Measurements from ENCODE around the gene CEBPG. TPM values are rescaled to one million over a fixed set of nuclear protein-coding genes. Genes with fewer than 3 reads are reported as not detected.
A peak's percentile ranks its signal among the peaks of the same experiment; 100 is the strongest.

CEBPG gene
- total and polyA plus RNA-seq, 9 of the 15 experiments (the other 6 are each of a cell fraction or from before 2014, with no cell fraction given), result 9.5 to 34.9 (median 30.9) TPM

- TF ChIP-seq IFI16 (CRISPR knock-in tag; IDR thresholded peaks at IDR 0.05) (no peak), STAT5A (IDR thresholded peaks at IDR 0.05; ENCODE audit: borderline replicate concordance, low read length) (no peak), THAP7 (CRISPR knock-in tag; IDR thresholded peaks at IDR 0.05) (0 out of 2 replicates have a peak, but pooled peaks have one; percentile 42), MIER1 (IDR thresholded peaks at IDR 0.05; ENCODE audit: low read depth) (no peak), FOXA1 (IDR thresholded peaks at IDR 0.05; ENCODE audit: borderline replicate concordance) (no peak), NEUROD1 (IDR thresholded peaks at IDR 0.05; ENCODE audit: borderline replicate concordance, low read depth, low read length, partially characterized antibody) (peak; percentile 73), CSDE1 (IDR thresholded peaks at IDR 0.05) (no peak), ZNF764 (CRISPR knock-in tag; IDR thresholded peaks at IDR 0.05; ENCODE audit: low read depth) (no peak), MXD1 (CRISPR knock-in tag; IDR thresholded peaks at IDR 0.05; ENCODE audit: borderline replicate concordance, poor library complexity, severe bottlenecking) (no peak), KDM4B (IDR thresholded peaks at IDR 0.05; ENCODE audit: borderline replicate concordance in 2 of 2, low read depth in 1 of 2) (no peak), NELFE (IDR thresholded peaks at IDR 0.05; ENCODE audit: insufficient read depth, insufficient read length) (no peak), ZNF639 (CRISPR knock-in tag; conservative IDR thresholded peaks at IDR 0.05 in 1 of 2, IDR thresholded peaks at IDR 0.05 in 1 of 2) (peak in 1 of 2 experiments; percentile 94; a peak in 2 of 4 replicates), RFX7 (CRISPR knock-in tag; IDR thresholded peaks at IDR 0.05) (no peak), HLTF (IDR thresholded peaks at IDR 0.05) (no peak), ETV5 (CRISPR knock-in tag; IDR thresholded peaks at IDR 0.05; ENCODE audit: low read depth) (no peak), FOXK2 (conservative IDR thresholded peaks at IDR 0.05 in 1 of 2, IDR thresholded peaks at IDR 0.05 in 1 of 2; ENCODE audit: low read depth in 2 of 2) (no peak)
These were observed at the start of gene CEBPG (continued) for GRCh38 chr19:33373453-33374235.

Measured in K562 (cell line).